ENCODE results near the gene CLCN1. TPM values are rescaled to one million over a fixed set of nuclear protein-coding genes. Genes with fewer than 3 reads are reported as not detected.
A peak's percentile ranks its signal among the peaks of the same experiment; 100 is the strongest.

The CLCN1 gene
- total RNA-seq, 1 donor from 2014 or later = 0.14 TPM

DNA sequence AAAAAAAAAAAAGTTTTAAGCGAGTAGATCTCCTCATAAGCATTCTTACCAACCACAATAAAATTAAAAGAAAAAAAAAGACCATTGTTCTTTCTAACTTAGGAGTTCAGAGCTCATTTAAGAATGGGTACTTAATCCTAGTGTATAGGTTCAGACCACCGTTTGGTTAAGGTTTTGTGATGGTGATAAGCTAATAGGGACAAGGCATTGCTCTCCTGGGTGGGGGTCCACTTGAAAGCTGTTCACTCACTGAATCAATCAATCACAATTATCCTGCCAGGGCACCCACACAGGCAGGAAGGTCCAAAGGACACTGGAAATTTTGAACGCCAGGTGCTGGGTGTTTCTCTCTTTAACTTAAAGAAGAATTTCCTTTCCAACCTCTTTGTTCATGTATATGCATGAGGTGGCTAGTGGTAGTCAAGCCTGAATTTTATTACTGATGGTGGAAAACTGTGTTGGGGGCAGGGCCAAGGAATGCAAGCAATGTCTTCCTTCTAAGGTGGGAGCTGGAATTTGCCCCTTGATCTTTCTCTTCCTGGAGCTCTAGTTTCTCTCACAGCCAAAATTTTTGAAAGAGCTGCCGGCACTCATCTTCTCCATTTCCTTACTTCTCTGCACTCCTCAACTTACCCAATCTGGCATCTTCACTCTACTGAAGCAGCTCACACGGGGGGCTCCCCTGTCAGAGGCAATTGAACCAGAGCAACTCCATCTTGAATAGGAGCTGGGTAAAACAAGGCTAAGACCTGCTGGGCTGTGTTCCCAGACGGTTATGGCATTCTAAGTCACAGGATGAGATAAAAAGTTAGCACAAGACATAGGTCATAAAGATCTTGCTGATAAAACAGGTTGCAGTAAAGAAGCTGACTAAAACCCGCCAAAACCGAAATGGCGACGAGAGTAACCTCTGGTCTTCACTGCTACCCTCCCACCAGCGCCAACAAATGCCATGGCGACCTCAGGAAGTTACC, 54.1 kb downstream of the CLCN1 start:
- DNase-seq (ENCODE audit: low spot score, unreplicated experiment) = no peak
- H3K4me3 Mint-ChIP-seq (ENCODE audit: low read depth) = no peak overlapping the region
- H3K27ac Mint-ChIP-seq = peak overlapping the region; percentile 67
- H3K27me3 Mint-ChIP-seq = peaks cover 34% of the 10 kb centered on the region
- H3K36me3 Mint-ChIP-seq (ENCODE audit: insufficient read depth) = no peaks in the 10 kb centered on the region
- peaks cover 12% of the 10 kb centered on the region for H3K4me1 Mint-ChIP-seq (ENCODE audit: low read depth)
- TF ChIP-seq, protein P1, sequence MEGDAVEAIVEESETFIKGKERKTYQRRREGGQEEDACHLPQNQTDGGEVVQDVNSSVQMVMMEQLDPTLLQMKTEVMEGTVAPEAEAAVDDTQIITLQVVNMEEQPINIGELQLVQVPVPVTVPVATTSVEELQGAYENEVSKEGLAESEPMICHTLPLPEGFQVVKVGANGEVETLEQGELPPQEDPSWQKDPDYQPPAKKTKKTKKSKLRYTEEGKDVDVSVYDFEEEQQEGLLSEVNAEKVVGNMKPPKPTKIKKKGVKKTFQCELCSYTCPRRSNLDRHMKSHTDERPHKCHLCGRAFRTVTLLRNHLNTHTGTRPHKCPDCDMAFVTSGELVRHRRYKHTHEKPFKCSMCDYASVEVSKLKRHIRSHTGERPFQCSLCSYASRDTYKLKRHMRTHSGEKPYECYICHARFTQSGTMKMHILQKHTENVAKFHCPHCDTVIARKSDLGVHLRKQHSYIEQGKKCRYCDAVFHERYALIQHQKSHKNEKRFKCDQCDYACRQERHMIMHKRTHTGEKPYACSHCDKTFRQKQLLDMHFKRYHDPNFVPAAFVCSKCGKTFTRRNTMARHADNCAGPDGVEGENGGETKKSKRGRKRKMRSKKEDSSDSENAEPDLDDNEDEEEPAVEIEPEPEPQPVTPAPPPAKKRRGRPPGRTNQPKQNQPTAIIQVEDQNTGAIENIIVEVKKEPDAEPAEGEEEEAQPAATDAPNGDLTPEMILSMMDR (IDR thresholded peaks at IDR 0.05; ENCODE audit: unreplicated experiment) = no peak
- H3K9me3 Mint-ChIP-seq (ENCODE audit: low read depth) = no peaks in the 10 kb centered on the region

DNA sequence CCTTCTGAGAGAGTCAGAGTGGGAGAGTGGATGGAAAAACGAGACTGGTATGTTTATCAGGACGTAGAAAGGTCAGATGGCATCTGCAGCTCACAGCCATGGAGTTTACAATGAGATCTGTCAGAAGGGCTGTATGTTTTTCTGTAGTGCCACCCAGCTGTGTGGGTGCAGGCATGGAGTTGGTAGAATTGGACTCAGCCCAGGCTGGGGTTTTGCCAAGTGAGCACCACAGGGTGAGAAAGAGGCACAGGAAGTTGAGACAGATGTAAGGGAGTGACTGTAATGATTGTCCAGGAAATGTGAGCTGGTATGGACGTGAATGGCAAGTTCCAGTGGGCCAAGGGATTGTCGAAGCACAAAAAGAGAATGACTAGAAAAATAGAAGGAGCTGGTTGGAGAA, 56.2 kb downstream of the CLCN1 start:
- H3K9me3 Mint-ChIP-seq (ENCODE audit: low read depth) = no peaks in the 10 kb centered on the region
- no peaks in the 10 kb centered on the region for H3K36me3 Mint-ChIP-seq (ENCODE audit: insufficient read depth)
- H3K27me3 Mint-ChIP-seq = peaks cover 18% of the 10 kb centered on the region
- no peak overlapping the region for H3K27ac Mint-ChIP-seq
- H3K4me3 Mint-ChIP-seq (ENCODE audit: low read depth) = no peak overlapping the region
- TF ChIP-seq, protein P1 (IDR thresholded peaks at IDR 0.05; ENCODE audit: unreplicated experiment) = no peak
- no peak for DNase-seq (ENCODE audit: low spot score, unreplicated experiment)
- H3K4me1 Mint-ChIP-seq (ENCODE audit: low read depth) = peaks cover 12% of the 10 kb centered on the region

DNA sequence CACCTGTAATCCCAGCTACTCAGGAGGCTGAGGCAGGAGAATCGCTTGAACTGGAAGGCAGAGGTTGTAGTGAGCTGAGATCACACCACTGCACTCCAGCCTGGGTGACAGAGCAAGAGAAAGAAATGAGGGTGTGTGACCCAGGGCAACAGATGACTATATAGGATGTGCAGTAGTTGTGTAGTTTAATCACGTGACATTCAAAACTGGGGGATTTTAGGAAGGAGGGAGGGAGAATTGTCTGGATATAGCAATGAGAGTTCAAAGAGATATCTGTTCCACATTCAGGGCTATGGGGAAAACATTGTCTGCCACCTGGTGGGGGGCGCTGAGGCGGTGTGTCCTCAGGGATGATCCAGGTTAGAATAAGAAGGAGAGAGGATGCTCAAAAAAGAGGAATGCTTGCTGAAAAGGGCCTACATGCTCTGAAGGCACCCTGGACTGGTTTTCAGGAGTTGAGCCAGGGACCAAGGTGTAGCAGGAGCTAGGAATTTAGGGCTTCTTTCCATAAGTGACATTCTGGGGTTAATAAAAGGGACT, 57.4 kb downstream of the CLCN1 start:
- no peak for DNase-seq (ENCODE audit: low spot score, unreplicated experiment)
- no peaks in the 10 kb centered on the region for H3K9me3 Mint-ChIP-seq (ENCODE audit: low read depth)
- TF ChIP-seq, protein P1 (IDR thresholded peaks at IDR 0.05; ENCODE audit: unreplicated experiment) = no peak
- H3K36me3 Mint-ChIP-seq (ENCODE audit: insufficient read depth) = no peaks in the 10 kb centered on the region
- H3K4me1 Mint-ChIP-seq (ENCODE audit: low read depth) = peaks cover 12% of the 10 kb centered on the region
- H3K27me3 Mint-ChIP-seq = peaks cover 15% of the 10 kb centered on the region
- H3K4me3 Mint-ChIP-seq (ENCODE audit: low read depth) = no peak overlapping the region
- H3K27ac Mint-ChIP-seq = no peak overlapping the region

DNA sequence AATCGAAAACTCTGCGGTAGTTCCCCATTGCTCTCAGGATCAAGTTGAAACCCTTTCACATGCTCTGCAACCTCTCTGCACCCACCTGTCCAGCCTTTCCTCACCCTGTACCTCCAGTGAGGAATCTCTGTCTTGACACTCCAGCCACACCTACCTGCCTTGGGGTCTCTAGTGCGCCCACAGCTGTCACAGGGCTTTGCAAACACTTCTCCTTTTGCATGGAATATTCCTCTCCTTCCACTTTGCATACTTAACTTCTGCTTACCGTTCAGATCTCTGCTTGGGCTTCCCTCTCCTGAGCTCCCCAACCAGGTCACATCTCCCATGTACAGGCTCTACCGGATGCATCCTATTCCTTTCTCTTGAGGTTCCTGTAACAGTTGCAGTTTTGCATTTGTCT, 58.6 kb downstream of the CLCN1 start:
- no peak overlapping the region for H3K27ac Mint-ChIP-seq
- TF ChIP-seq, protein P1 (IDR thresholded peaks at IDR 0.05; ENCODE audit: unreplicated experiment) = no peak
- no peak for DNase-seq (ENCODE audit: low spot score, unreplicated experiment)
- peaks cover 19% of the 10 kb centered on the region for H3K4me1 Mint-ChIP-seq (ENCODE audit: low read depth)
- peaks cover 12% of the 10 kb centered on the region for H3K27me3 Mint-ChIP-seq
- H3K9me3 Mint-ChIP-seq (ENCODE audit: low read depth) = no peaks in the 10 kb centered on the region
- no peaks in the 10 kb centered on the region for H3K36me3 Mint-ChIP-seq (ENCODE audit: insufficient read depth)
- H3K4me3 Mint-ChIP-seq (ENCODE audit: low read depth) = no peak overlapping the region

DNA sequence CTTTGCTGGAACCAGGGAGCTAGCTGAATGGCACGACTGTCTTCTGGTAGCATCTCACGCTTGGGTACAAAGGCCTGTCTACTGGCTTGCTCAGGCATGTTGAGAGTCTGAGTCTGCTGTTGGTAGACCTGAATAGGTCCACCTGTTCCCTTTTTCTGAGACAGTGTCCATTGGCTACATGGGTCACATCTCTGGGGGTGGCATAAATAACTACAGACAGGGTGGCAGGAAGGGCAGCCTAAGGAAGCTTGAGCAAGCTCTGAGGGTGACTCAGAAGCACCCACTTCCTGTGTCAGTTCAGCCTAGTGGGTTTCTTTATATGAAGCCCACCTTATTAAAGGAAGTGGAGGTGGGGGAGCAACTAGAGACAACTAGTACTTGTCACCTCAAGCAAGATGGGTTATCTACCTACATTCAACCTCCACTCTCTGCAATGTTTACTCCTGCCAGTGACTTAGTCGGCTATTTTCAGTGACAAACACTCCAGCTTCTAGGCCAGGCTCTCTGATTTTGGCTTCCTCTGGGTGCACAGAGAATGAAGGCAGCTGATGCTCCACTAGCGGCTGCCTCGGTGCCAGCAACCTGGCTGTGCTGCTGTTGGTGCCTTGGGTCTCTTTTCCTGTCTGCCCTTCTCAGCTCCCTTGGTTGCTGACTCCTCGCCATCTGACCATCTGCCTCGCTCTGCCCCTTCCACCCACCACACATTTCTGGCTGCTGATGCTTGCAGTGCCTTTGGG, 59.6 kb downstream of the CLCN1 start:
- Mint-ChIP-seq H3K36me3 (ENCODE audit: insufficient read depth) (no peaks in the 10 kb centered on the region), H3K4me3 (ENCODE audit: low read depth) (no peak overlapping the region), H3K9me3 (ENCODE audit: low read depth) (no peaks in the 10 kb centered on the region), H3K27ac (no peak overlapping the region), H3K27me3 (peaks cover 12% of the 10 kb centered on the region), H3K4me1 (ENCODE audit: low read depth) (peaks cover 17% of the 10 kb centered on the region)
- no peak for DNase-seq (ENCODE audit: low spot score, unreplicated experiment)
- TF ChIP-seq, protein P1 (IDR thresholded peaks at IDR 0.05; ENCODE audit: unreplicated experiment) = no peak

Measured in progenitor cell of endocrine pancreas (in vitro differentiated cells).